Hepatocyte (in vitro differentiated cells): ENCODE measurements around the gene MSH5. TPM values are rescaled to one million over a fixed set of nuclear protein-coding genes. Genes with fewer than 3 reads are reported as not detected.
A peak's percentile ranks its signal among the peaks of the same experiment; 100 is the strongest.

Experiments used
- DNase-seq: peaks from one replicate; pipeline ENCODE4 v3.0.0-alpha.2; 2016; ENCODE audit warnings: low spot score
- H2AFZ ChIP-seq: fragments of 200-600 bp; sonication (generic); 2 replicates; pipeline ENCODE4 v1.6.0; 2016; ENCODE audit warnings: antibody characterized with exemption, mild to moderate bottlenecking
- H3K27ac ChIP-seq: fragments of 200-600 bp; sonication (generic); 2 replicates; pipeline ENCODE4 v1.5.1; 2016; ENCODE audit warnings: mild to moderate bottlenecking
- H3K27me3 ChIP-seq: fragments of 200-600 bp; sonication (generic); 2 replicates; pipeline ENCODE4 v1.6.1; 2016
- H3K36me3 ChIP-seq: fragments of 200-600 bp; sonication (generic); replicated peaks from 2 replicates; pipeline ENCODE4 v1.5.1; 2016; ENCODE audit warnings: low read depth; ENCODE audit not compliant: insufficient read depth
- H3K4me1 ChIP-seq: fragments of 200-600 bp; sonication (generic); 2 replicates; pipeline ENCODE4 v1.5.1; 2016; ENCODE audit warnings: mild to moderate bottlenecking, moderate library complexity; ENCODE audit not compliant: insufficient read depth
- H3K4me2 ChIP-seq: fragments of 200-600 bp; sonication (generic); 2 replicates; pipeline ENCODE4 v1.6.0; 2016
- H3K4me3 ChIP-seq: fragments of 200-600 bp; sonication (generic); 2 replicates; pipeline ENCODE4 v1.5.1; 2016; ENCODE audit warnings: mild to moderate bottlenecking
- H3K79me2 ChIP-seq: fragments of 200-600 bp; sonication (generic); 2 replicates; pipeline ENCODE4 v1.6.0; 2017; ENCODE audit warnings: mild to moderate bottlenecking
- H3K9me2 ChIP-seq: fragments of 200-600 bp; sonication (generic); replicated peaks from 2 replicates; pipeline ENCODE4 v1.6.0; 2017; ENCODE audit warnings: mild to moderate bottlenecking; ENCODE audit not compliant: insufficient read depth
- H3K9me3 ChIP-seq: fragments of 200-600 bp; sonication (generic); 2 replicates; pipeline ENCODE4 v1.5.1; 2016; ENCODE audit warnings: low read depth, mild to moderate bottlenecking
- H4K20me1 ChIP-seq: fragments of 200-600 bp; sonication (generic); 2 replicates; pipeline ENCODE4 v1.6.0; 2016; ENCODE audit warnings: mild to moderate bottlenecking; ENCODE audit not compliant: insufficient read depth, poor library complexity, severe bottlenecking
- CTCF ChIP-seq: fragments of 200-600 bp; sonication (generic); IDR thresholded peaks from 2 replicates; pipeline ENCODE4 v1.5.1; 2016; ENCODE audit warnings: antibody characterized with exemption, mild to moderate bottlenecking; ENCODE audit not compliant: poor library complexity
- EZH2 ChIP-seq: fragments of 200-600 bp; sonication (generic); IDR thresholded peaks from 2 replicates; pipeline ENCODE4 v1.6.1; 2016; ENCODE audit warnings: antibody characterized with exemption, mild to moderate bottlenecking, borderline replicate concordance
- EZH2phosphoT487 ChIP-seq: fragments of 200-600 bp; sonication (generic); IDR thresholded peaks from one replicate; pipeline ENCODE4 v1.6.1; 2018; ENCODE audit warnings: antibody characterized with exemption, mild to moderate bottlenecking, low read depth, moderate library complexity; ENCODE audit not compliant: unreplicated experiment, severe bottlenecking
- WGBS: methylation state at CpG from one replicate; pipeline ENCODE4 v1.1.6; 2016; ENCODE audit warnings: low lambda C conversion rate; ENCODE audit errors: missing lambda C conversion rate; 5-methylcytosine and 5-hydroxymethylcytosine counted together
- polyA plus RNA-seq: library from polyadenylated mRNA; unstranded; fragments of >200 nt; fragmentation: Nextera tagmentation; extraction: Ambion mirVana; gene quantifications from 2 replicates; pipeline ENCODE4 v1.2.1, GENCODE V29; 2016
- total RNA-seq: library from RNA; depleted of rRNA; stranded (reverse); fragments of >200 nt; gene quantifications from 2 replicates; pipeline ENCODE4 v1.2.3, GENCODE V29; 2014

MSH5 gene
- total and polyA plus RNA-seq, 2 experiments from 2014 or later = 4.9 to 6.4 TPM

- H3K79me2 ChIP-seq = no peaks in the 10 kb centered on the region
- H3K4me2 ChIP-seq = peak overlapping the region; percentile 60
- TF ChIP-seq EZH2phosphoT487 = no peak
- TF ChIP-seq CTCF = no peak
- TF ChIP-seq EZH2 = no peak
- no peak overlapping the region for H3K4me3 ChIP-seq
- no peaks in the 10 kb centered on the region for H3K9me2 ChIP-seq
- WGBS = 26% methylated on average over 4 of the region's 5 CpGs
- no peaks in the 10 kb centered on the region for H3K27me3 ChIP-seq
- peak overlapping the region; percentile 90 for H3K27ac ChIP-seq
- no peaks in the 10 kb centered on the region for H3K9me3 ChIP-seq
- no peaks in the 10 kb centered on the region for H4K20me1 ChIP-seq
- peak; percentile 50 for DNase-seq
- H2AFZ ChIP-seq = peak overlapping the region; percentile 55
- no peaks in the 10 kb centered on the region for H3K36me3 ChIP-seq
- H3K4me1 ChIP-seq = peaks cover 25% of the 10 kb centered on the region
These were observed 25.7 kb upstream of the MSH5 start for GRCh38 chr6:31713991-31714684.

- Histone ChIP-seq H2AFZ (peak within 1 kb of the TSS; percentile 60), H3K27me3 (no peaks in the 10 kb centered on the region), H3K4me2 (peak within 1 kb of the TSS; percentile 60), H3K4me1 (peaks cover 25% of the 10 kb centered on the region), H3K79me2 (no peaks in the 10 kb centered on the region), H3K4me3 (no peak within 1 kb of the TSS), H3K36me3 (no peaks in the 10 kb centered on the region), H3K9me2 (no peaks in the 10 kb centered on the region), H3K27ac (peak within 1 kb of the TSS; percentile 90), H4K20me1 (no peaks in the 10 kb centered on the region), H3K9me3 (no peaks in the 10 kb centered on the region)
- DNase-seq = no peak
- WGBS = 53% methylated on average over 16 of the region's 16 CpGs
- TF ChIP-seq CTCF (no peak), EZH2 (no peak), EZH2phosphoT487 (no peak)
These were observed 24.5 kb upstream of the MSH5 start, which contains the start of gene LY6G6D for GRCh38 chr6:31715022-31715958. TSS of gene LY6G6D (plus strand) at chr6:31715348. CDS start at chr6:31715356, 8 bp downstream.

- WGBS = 56% methylated on average over 10 of the region's 10 CpGs
- no peak overlapping the region for H3K27ac ChIP-seq
- TF ChIP-seq EZH2 (no peak), CTCF (no peak), EZH2phosphoT487 (no peak)
These were observed 22.1 kb upstream of the MSH5 start for GRCh38 chr6:31717499-31718222.

More at GRCh38 chr6:31717499-31718222, 22.1 kb upstream of the MSH5 start:
- Histone ChIP-seq H3K36me3 (no peaks in the 10 kb centered on the region), H2AFZ (no peak overlapping the region), H3K4me1 (peaks cover 25% of the 10 kb centered on the region), H3K4me2 (no peak overlapping the region), H3K79me2 (no peaks in the 10 kb centered on the region), H3K27me3 (no peaks in the 10 kb centered on the region), H4K20me1 (no peaks in the 10 kb centered on the region), H3K9me3 (no peaks in the 10 kb centered on the region), H3K4me3 (no peak overlapping the region), H3K9me2 (no peaks in the 10 kb centered on the region)
- peak; percentile 26 for DNase-seq
